NCI-H2107 (cell line): Measurements from ENCODE around the gene RALGPS1.

Experiments
- DNase-seq: peaks from one replicate; lab custom pipeline; 2025; lab: John Stamatoyannopoulos, UW

Gene RALGPS1

GRCh38 chr9:126914458-126915280 lies at the start of gene RALGPS1:
Gene RALGPS1 (plus strand): TSS chr9:126914782. CDS start chr9:126962290, 47,508 bp downstream.
- DNase-seq, result peak; percentile 88

- DNase-seq, result no peak
Observed at GRCh38 chr9:126869368-126869767, 45.2 kb upstream of the RALGPS1 start.

GRCh38 chr9:126872516-126872915 lies 42.1 kb upstream of the RALGPS1 start:
- DNase-seq, result no peak

- DNase-seq, result no peak
Observed at GRCh38 chr9:126874546-126875314, 39.9 kb upstream of the RALGPS1 start.

- no peak for DNase-seq
Observed at GRCh38 chr9:126875756-126876510, 38.6 kb upstream of the RALGPS1 start.

GRCh38 chr9:126876531-126876930 lies 38.1 kb upstream of the RALGPS1 start:
- no peak for DNase-seq

GRCh38 chr9:126877418-126877817 lies 37.2 kb upstream of the RALGPS1 start:
- DNase-seq, result no peak

- DNase-seq, result no peak
Observed at GRCh38 chr9:126879288-126879687, 35.3 kb upstream of the RALGPS1 start.

- no peak for DNase-seq
Observed at GRCh38 chr9:126880226-126880946, 34.2 kb upstream of the RALGPS1 start.

GRCh38 chr9:126880947-126881332 lies 33.6 kb upstream of the RALGPS1 start:
- DNase-seq, result no peak

- DNase-seq, result no peak
Observed at GRCh38 chr9:126882746-126883145, 31.8 kb upstream of the RALGPS1 start.

- DNase-seq, result no peak
Observed at GRCh38 chr9:126883636-126884035, 30.9 kb upstream of the RALGPS1 start.

GRCh38 chr9:126885131-126885641 lies 29.4 kb upstream of the RALGPS1 start:
- no peak for DNase-seq

GRCh38 chr9:126886034-126886822 lies 28.4 kb upstream of the RALGPS1 start:
- no peak for DNase-seq

GRCh38 chr9:126886897-126887296 lies 27.7 kb upstream of the RALGPS1 start:
- DNase-seq, result no peak

- no peak for DNase-seq
Observed at GRCh38 chr9:126891676-126892075, 22.9 kb upstream of the RALGPS1 start.

- no peak for DNase-seq
Observed at GRCh38 chr9:126893079-126893478, 21.5 kb upstream of the RALGPS1 start.

GRCh38 chr9:126894052-126894603 lies 20.5 kb upstream of the RALGPS1 start:
- no peak for DNase-seq

GRCh38 chr9:126902210-126902609 lies 12.4 kb upstream of the RALGPS1 start:
- no peak for DNase-seq

GRCh38 chr9:126904586-126904985 lies 10.0 kb upstream of the RALGPS1 start:
- no peak for DNase-seq
